ENCODE results near the gene ITGAD. TPM values are rescaled to one million over a fixed set of nuclear protein-coding genes. Genes with fewer than 3 reads are reported as not detected.
A peak's percentile ranks its signal among the peaks of the same experiment; 100 is the strongest.

ITGAD gene
- total and polyA plus RNA-seq, 2 of the 13 experiments (the other 11 are each of a cell fraction or from before 2014, with no cell fraction given) = not detected

- in situ Hi-C loops (cut with HindIII; ENCODE audit: extremely low pct_ligation_motif_present, low pct_unique_long_range_greater_than_20kb) = no loop called here
- DNase-seq (ENCODE audit: low spot score) (peak; percentile 8), ATAC-seq (peak; percentile 85)
- TF ChIP-seq ZMYM3 (CRISPR knock-in tag; IDR thresholded peaks at IDR 0.05) (0 out of 2 replicates have a peak, but pooled peaks have one; percentile 12), ZNF276 (CRISPR knock-in tag; IDR thresholded peaks at IDR 0.05; ENCODE audit: low read depth) (no peak), PRDM10 (CRISPR knock-in tag; IDR thresholded peaks at IDR 0.05; ENCODE audit: low read depth) (no peak), ZNF776 (CRISPR knock-in tag; IDR thresholded peaks at IDR 0.05) (no peak), THYN1 (CRISPR knock-in tag; IDR thresholded peaks at IDR 0.05; ENCODE audit: borderline replicate concordance, low read depth) (no peak), AGO1 (IDR thresholded peaks at IDR 0.05; ENCODE audit: low read depth, low read length, poor library complexity, severe bottlenecking) (no peak), ZNF598 (CRISPR knock-in tag; IDR thresholded peaks at IDR 0.05; ENCODE audit: borderline replicate concordance) (0 out of 2 replicates have a peak, but pooled peaks have one; percentile 24), ZNF503 (CRISPR knock-in tag; IDR thresholded peaks at IDR 0.05) (no peak), ZNF747 (CRISPR knock-in tag; IDR thresholded peaks at IDR 0.05; ENCODE audit: borderline replicate concordance) (no peak), HNF4G (IDR thresholded peaks at IDR 0.05; ENCODE audit: borderline replicate concordance, low read depth, low read length) (0 out of 2 replicates have a peak, but pooled peaks have one; percentile 20), HNF4G (CRISPR knock-in tag; IDR thresholded peaks at IDR 0.05; ENCODE audit: borderline replicate concordance, low read depth) (no peak), ZNF225 (CRISPR knock-in tag; IDR thresholded peaks at IDR 0.05) (no peak), CSRNP1 (CRISPR knock-in tag; IDR thresholded peaks at IDR 0.05) (no peak), ZBTB38 (CRISPR knock-in tag; IDR thresholded peaks at IDR 0.05) (no peak), PHF20 (CRISPR knock-in tag; IDR thresholded peaks at IDR 0.05) (no peak)
These were observed 48.4 kb upstream of the ITGAD start for GRCh38 chr16:31344712-31345111.

More at GRCh38 chr16:31344712-31345111, 48.4 kb upstream of the ITGAD start:
- Histone ChIP-seq H2AFZ (ENCODE audit: low read length) (no peak overlapping the region), H3K4me2 (ENCODE audit: low read depth, low read length) (peak overlapping the region; percentile 57), H3K27ac (ENCODE audit: extremely low read length, insufficient read depth, low read length) (no peak overlapping the region), H3K9me3 (ENCODE audit: low read length) (no peaks in the 10 kb centered on the region), H3K4me3 (replicated peaks in 1 of 3; ENCODE audit: insufficient read depth in 1 of 3, low read depth in 2 of 3, low read length in 3 of 3) (no peak overlapping the region; a peak in 1 of 6 replicates), H3K27me3 (ENCODE audit: control insufficient read depth in 1 of 2, insufficient read depth in 2 of 2, low read length in 2 of 2) (peaks cover 0 to 13% of the 10 kb centered on the region in 2 experiments; a peak in 4 of 5 replicates), H3K4me1 (ENCODE audit: insufficient read depth, low read length) (peaks cover 11% of the 10 kb centered on the region), H3K79me2 (ENCODE audit: insufficient read depth, low read length) (no peaks in the 10 kb centered on the region), H3K9ac (ENCODE audit: insufficient read depth, low read depth, low read length) (no peak overlapping the region), H3K36me3 (replicated peaks in 1 of 2; ENCODE audit: control insufficient read depth in 1 of 2, insufficient read depth in 2 of 2, low read length in 2 of 2) (no peaks in the 10 kb centered on the region), H4K20me1 (ENCODE audit: insufficient read depth, low read length) (no peaks in the 10 kb centered on the region)
- POLR2A ChIA-PET = no interaction called here
- intact Hi-C loops (cut with micrococcal nuclease; ENCODE audit: unreplicated experiment) = no loop called here
- 5% methylated on average over 9 of the region's 9 CpGs for WGBS (ENCODE audit: low lambda C conversion rate)
- CTCF ChIA-PET (ENCODE audit: low intra/inter-chr PET ratio, low total read pairs) = no interaction called here
- BruUV-seq (replicated peaks) = no TSS peak
- no peak for FAIRE-seq

Measured in HepG2 (cell line).